Fibroblast of the conjunctiva (primary cell): Measurements from ENCODE around the gene PFDN2.
A peak's percentile ranks its signal among the peaks of the same experiment; 100 is the strongest.

ENCODE experiments used
- DNase-seq: peaks from one replicate; pipeline ENCODE4 v3.0.0-alpha.2; 2010; ENCODE audit warnings: low read depth

The PFDN2 gene, protein sequence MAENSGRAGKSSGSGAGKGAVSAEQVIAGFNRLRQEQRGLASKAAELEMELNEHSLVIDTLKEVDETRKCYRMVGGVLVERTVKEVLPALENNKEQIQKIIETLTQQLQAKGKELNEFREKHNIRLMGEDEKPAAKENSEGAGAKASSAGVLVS

DNA sequence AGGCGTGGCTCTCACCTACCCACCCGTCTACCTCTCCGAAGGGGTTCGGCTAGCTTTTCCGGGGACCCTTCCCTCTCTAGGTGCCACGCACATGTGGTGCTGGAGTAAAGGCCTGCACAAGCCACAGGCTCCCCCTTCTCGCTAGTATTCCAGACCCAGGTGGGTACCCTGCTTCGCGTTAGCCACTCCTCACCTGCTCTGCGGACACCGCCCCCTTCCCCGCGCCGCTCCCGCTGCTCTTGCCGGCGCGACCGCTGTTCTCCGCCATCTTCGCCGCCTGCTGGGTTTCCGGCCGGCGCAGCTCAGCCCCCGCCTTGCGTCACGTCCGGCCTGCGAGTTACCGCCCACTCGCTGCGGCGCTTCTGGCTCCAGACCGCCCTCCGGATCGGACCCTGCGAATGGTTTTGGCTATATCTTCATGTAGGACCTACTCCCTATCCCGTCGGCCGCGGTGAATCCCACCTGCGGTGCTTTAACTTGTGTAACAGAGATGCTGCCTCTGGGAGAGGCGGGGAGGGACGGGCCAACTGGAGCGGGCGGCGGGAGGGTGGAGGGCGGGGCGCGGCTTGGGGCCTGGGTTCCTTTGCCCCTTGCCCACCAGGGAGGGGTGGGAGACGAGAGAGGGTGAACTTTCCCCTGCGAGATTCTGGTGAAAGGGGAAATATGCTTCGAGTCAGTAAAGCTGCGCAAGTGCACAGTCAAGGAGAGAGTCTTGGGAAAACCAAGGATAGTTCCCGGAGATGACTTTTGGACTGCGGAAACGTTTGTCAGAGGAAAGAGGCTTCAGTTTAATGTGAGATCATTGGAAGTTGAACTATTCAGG lies at the start of gene PFDN2, which contains the start of gene NIT1:
PFDN2 (minus strand) TSS at position 279 of the 823 bp plus-strand sequence; CDS start at position 268, 11 bp downstream.
NIT1 (plus strand) TSS at position 347 of the 823 bp plus-strand sequence; CDS start at position 419, 72 bp downstream.
- DNase-seq, result peak; percentile 71

DNA sequence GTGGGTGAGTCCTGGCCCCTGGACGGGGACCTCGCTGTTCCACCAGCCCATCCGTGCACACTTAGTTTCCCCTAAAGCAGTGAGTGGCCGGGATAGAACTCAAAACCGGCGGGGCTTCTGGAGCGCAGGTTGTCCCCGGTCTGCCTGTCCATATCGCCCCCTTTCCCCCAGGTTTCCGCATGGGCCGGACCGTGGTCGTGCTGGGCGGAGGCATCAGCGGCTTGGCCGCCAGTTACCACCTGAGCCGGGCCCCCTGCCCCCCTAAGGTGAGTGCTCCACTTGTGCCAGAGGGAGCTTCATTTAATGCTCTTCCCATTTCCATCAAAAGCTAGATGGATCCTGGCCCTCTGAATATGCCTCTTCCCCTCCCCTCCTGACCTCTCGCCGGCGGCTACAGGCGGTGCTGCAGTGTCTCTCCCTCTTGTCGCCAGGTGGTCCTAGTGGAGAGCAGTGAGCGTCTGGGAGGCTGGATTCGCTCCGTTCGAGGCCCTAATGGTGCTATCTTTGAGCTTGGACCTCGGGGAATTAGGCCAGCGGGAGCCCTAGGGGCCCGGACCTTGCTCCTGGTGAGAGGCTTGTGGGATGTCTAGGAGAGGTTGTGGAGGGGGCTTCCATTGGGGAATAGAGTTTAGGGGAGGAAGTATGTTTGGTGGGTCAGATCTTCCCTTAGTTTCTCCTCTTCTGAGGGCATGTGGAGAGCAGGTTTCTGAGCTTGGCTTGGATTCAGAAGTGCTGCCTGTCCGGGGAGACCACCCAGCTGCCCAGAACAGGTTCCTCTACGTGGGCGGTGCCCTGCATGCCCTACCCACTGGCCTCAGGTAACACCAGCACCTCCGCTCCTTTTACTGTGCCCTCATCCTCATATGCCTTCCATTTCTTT lies 49.1 kb upstream of the PFDN2 start:
- DNase-seq, result no peak

DNA sequence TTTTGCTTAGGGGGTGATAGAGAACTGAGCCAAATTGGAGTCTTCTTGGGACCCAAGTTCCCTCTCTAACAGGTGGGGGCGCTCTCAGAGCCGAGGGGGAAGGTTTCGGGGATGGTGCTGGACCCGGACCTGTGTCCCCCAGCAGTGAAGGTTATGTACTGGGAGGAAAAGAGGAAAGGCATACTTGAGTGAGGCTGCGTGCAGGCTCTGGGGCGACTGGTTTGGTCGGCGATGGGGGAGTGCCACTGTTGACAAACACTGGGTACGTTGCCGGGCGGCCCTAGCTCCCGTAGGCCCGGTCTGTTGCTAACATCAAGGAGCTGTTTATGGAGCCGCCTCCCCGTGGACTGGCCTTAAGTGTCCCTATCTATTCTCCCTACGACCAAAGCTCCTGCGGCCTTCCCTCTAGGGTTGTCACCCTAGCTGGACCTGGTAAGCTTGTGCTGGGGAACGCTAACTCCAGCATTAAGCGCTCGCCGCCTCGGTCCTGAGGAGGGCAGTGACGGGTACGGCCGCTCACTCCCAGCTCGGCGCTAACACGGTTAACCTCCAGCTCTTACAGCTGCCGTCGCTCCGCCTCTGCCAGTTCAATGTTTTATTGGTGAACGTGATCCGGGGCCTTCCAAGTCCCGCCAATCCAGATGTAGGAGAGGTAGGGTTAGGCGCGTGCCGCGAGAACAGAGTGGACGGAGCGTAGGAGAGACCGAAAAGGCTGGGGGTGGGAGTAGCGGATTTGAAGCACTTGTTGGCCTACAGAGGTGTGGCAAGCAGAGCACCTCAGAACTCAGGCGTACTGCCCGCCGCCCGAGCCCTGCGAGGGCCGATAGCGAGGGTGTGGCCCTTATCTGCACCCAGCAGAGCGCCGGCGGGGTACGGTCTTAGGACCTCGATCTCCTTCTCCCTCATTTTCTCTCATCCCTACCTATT lies 48.2 kb upstream of the PFDN2 start, which contains the start of gene PPOX:
PPOX (plus strand) TSS at position 685 of the 927 bp plus-strand sequence. CDS start 422 bp downstream, outside the sequence.
- DNase-seq, result peak; percentile 97

DNA sequence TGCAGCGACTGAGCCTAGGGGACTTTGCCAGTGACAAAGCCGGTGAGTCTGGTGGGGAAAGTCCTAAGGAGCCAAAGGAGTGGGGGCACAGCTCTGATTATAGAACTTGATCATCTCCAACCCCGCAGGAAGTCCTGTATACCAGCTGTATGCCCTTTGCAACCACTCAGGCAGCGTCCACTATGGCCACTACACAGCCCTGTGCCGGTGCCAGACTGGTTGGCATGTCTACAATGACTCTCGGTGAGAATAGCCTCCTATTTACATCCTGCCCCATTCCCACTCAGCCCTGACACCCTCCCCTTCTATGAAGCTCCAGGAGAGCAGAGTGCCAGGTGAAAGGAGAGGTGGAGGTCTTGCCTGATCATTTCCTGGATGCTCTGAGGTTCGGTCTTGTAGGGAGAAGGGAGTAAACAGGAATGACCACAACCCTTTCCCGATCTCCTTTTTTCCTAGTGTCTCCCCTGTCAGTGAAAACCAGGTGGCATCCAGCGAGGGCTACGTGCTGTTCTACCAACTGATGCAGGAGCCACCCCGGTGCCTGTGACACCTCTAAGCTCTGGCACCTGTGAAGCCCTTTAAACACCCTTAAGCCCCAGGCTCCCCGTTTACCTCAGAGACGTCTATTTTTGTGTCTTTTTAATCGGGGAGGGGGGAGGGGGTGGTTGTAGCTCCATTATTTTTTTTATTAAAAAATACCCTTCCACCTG lies 47.2 kb upstream of the PFDN2 start:
- DNase-seq, result no peak

DNA sequence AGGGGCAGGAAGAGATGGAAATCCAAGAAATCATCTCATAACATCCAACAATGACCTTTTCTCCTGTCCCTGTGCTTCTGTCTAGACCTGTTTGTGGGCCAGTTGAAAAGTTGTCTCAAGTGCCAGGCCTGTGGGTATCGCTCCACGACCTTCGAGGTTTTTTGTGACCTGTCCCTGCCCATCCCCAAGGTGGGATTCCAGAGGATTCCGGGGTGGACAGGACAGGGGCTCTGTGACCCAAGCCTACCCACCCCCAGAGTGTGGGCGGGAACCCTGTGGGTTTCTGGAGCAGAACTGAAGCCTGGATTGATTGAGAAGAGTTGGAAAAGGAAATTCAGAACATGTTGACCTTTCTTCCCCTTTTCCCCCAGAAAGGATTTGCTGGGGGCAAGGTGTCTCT lies 46.0 kb upstream of the PFDN2 start:
- DNase-seq, result no peak

DNA sequence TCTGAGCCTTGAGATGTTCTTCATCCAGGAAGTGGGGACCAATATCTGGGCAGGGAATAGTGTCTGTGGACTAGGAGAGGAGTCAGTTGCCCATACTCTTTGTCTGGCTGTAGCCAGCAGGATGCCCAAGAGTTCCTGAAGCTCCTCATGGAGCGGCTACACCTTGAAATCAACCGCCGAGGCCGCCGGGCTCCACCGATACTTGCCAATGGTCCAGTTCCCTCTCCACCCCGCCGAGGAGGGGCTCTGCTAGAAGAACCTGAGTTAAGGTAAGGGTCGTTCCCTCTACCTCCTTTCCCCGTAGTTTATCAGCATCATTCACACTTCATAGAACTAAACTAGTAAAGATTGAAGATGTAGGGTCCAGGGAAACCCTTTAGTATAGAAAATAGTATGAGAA lies 45.0 kb upstream of the PFDN2 start:
- no peak for DNase-seq

DNA sequence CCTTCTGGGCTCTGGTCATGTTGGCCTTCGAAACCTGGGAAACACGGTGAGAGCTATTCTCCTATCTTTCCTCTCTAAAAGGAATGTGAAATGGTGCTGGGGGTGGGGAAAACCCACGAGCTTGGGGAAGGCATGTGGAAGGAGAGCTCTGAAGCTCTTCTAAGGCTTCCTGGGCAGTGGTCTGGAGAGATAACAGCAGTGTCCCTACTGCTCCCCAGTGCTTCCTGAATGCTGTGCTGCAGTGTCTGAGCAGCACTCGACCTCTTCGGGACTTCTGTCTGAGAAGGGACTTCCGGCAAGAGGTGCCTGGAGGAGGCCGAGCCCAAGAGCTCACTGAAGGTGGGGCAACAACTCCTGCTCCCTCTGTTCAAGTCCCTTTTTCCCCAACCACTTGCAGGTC lies 44.2 kb upstream of the PFDN2 start:
- DNase-seq, result no peak

DNA sequence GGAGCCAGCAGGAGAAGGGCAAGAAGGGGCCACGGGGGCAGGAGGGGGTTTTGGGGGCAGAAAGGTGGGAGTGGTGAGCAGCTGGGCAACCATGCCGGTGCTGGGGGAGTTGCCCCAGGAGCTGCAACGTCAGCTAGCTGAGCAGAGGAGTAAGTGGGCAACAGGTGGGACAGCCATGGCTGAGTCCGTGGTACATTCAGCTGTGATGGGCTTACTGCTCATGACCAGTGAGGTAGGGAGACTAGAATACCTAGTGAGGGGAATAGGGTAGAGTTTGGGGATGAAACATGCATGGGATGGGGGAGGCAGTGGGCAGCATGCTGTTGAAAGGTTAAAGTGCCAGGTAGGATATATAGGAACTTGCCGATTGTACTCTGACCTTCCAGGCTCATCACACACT lies 43.8 kb upstream of the PFDN2 start:
- no peak for DNase-seq

DNA sequence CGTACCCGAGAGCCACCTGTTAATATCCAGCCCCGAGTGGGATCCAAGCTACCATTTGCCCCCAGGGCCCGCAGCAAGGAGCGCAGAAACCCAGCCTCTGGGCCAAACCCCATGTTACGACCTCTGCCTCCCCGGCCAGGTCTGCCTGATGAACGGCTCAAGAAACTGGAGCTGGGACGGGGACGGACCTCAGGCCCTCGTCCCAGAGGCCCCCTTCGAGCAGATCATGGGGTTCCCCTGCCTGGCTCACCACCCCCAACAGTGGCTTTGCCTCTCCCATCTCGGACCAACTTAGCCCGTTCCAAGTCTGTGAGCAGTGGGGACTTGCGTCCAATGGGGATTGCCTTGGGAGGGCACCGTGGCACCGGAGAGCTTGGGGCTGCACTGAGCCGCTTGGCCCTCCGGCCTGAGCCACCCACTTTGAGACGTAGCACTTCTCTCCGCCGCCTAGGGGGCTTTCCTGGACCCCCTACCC lies 42.9 kb upstream of the PFDN2 start:
- no peak for DNase-seq

DNA sequence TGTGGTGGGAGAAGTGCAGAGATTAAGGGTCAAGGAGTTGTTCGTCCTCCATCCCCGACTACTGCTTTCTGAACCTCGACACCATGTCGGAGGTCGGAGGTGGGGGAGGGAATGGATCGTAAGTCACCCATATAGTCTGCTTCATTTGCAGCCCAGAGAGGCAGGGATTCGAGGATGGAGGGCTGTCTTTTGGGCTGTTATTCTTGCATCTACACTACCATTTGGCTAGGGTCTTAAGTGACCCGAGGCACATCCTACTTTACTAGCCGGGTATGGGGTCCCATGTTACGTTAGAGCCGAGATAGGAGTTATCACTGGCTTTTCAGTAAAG lies 42.0 kb upstream of the PFDN2 start:
- no peak for DNase-seq

DNA sequence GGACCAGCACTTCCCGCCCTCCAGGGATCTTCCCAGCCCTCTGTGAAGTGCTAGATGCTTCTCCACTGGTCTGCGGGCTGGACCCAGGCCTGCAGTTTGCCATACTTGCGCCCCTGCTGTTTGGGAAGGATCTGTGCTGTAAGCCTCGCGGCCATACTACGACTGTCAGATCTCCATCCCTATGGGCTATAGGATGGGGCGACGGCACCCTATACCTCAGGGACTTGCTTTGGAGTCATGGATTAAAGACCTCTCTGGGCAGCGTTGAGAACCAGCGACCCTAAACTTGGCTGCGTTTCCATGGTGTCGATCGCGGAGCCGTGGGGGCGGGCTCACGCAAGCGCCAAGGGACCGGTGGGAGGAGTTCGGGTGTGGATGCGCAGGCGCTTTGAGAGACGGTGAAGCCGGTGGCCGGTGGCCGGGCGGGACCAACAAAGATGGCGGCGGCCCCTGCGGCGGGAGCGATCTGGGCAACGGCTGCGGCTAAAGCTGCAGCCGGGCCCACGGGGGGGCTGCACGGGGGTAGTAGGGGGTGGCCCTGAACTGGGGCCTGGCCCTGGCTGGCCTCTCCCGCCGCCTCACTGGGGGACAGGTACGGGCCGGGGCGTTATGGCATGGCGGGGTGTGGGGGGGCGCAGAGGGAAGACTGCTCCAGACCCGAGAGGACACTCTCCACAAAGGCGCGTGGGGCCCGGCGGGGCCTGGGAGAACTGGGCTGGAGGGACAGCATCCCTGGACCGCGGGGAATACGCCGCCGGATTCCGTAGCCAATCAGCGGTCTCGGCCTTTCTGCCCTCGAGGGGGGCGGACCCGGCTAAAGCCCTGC lies 41.5 kb upstream of the PFDN2 start, which contains the start of gene USP21:
USP21 (plus strand) TSS at position 414 of the 826 bp plus-strand sequence. CDS start 1,141 bp downstream, outside the sequence.
- DNase-seq, result peak; percentile 80

DNA sequence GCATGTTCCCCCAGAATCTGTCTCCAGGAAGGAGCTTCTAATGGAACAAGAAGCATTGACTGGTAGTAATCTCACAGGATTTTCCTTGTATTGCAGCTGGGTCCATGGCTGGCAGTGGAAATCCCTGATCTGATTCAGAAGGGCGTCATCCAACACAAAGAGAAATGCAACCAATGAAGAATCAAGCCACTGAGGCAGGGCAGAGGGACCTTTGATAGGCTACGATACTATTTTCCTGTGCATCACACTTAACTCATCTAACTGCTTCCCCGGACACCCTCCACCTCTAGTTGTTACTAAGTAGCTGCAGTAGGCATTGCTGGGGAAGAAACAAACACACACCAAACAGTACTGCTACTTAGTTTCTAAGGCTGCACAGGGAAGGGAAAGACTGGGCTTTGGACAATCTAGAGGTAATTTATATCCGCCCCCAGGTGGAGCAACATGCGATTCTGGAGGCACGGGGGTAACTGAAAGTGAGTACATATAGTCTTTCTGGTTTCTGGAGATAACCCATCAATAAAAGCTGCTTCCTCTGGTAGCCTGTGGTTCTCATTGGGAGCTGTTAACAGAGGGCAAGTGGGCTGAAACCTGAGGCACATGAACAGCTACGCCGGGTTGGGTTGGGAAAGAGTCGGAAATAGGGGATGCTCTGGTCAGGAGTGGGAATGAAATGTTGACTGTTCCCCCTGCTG lies 40.6 kb upstream of the PFDN2 start:
- no peak for DNase-seq

DNA sequence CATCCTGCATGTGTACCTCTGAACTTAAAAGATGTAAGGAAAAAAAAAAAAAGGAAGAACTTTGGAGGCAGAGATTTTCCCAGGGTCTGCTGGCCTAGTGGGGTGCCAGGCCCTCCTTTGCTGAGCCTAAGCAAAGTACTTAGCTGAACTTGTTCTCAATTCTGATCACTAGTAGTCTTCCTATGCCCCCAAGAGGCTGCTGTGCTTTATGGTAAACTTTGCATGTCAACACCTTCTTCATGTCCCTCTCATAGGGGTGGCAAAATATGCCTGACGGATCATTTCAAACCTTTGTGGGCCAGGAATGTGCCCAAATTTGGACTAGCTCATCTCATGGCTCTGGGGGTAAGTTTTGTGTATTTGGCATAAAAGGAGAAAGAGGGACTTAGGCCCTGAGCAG lies 40.0 kb upstream of the PFDN2 start:
- DNase-seq, result no peak

DNA sequence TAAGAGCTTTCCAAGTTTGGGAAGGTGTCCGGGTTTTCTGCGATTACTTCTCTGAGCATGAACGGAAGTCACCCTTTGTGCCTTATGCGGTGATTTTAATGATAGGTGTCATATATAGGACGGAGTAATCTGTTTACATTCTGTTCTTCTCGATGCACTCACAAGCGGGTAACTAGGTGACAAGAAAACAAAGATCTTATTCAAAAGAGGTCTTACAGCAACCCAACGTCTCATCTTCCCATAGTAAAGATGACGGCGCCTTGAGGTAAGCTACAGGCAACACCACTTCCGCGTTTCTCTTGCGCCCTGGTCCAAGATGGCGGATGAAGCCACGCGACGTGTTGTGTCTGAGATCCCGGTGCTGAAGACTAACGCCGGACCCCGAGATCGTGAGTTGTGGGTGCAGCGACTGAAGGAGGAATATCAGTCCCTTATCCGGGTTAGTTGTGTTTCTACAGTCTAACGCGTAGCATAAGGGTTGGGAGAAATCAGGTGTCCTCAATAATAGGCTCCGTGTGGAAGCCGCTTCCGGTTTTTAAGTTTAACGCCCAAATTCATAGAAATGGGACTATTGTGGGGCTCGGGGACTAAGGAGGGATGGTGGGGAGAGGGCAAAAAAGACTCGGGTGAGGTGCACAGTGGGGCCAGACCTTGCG lies 36.0 kb upstream of the PFDN2 start, which contains the start of gene UFC1:
UFC1 (plus strand) TSS at position 297 of the 656 bp plus-strand sequence; CDS start at position 317, 20 bp downstream.
- DNase-seq, result peak; percentile 89

DNA sequence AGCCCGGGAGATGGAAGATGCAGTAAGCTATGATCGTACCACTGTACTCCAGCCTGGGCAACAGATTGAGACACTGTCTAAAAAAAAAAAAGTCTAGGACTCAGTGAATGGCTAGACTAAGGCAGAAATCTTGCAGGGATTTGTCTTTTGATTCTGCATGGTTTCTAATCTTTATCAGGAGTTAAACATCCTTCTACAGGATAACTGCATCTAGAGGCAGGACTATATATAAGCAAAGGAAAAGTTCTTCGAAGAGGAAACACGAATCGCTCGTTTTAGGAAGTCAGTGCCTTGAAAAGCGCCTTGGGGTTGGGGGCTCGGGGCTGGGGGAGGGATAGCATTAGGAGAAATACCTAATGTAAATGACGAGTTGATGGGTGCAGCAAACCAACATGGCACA lies 35.3 kb upstream of the PFDN2 start:
- DNase-seq, result no peak

DNA sequence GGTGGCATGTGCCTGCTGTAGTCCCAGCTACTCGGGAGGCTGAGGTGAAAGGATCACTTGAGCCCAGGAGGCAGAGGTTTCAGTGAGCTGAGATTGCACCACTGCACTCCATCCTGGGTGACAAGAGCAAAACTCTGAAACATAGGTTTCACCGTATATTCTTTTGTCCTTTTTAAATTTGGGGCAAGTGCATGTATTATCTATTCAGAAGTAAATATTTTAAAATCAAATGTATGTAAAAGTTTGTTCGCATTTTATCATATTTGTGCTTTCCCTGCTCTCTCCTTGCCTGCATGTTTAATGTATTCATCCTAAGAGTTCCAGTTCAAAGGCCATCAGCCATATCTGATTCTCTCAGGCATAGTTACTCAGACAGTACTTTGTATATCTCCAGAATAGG lies 28.0 kb upstream of the PFDN2 start:
- no peak for DNase-seq

DNA sequence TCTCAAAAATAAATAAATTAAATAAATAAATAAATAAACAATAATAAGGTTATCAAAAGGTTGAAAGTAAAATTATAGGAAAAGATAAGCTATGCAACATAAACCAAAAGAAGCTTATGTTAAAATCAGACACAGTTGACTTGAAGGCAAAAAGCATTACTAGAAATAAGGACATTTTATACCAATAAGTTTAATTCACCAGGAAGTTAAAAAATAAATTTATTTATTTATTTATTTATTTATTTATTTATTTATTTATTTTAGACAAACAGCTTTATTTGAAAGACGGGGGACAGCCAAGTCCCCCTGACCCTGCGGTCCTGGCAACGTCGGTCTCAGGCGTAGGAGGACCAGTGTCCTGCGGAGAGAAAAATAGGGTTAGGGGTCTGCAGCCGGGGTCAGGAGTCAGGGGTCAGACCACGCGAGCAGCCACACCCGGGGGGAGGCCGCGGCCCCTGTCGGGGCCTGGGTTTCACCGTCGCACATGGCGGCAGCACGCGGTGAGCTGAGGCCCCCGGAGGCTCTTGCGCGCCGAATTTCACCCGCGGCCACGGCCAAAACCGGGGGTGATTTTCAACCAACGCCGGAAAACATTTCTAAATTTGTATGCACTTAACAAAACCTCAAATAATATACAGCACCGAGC lies 23.0 kb upstream of the PFDN2 start:
- no peak for DNase-seq

DNA sequence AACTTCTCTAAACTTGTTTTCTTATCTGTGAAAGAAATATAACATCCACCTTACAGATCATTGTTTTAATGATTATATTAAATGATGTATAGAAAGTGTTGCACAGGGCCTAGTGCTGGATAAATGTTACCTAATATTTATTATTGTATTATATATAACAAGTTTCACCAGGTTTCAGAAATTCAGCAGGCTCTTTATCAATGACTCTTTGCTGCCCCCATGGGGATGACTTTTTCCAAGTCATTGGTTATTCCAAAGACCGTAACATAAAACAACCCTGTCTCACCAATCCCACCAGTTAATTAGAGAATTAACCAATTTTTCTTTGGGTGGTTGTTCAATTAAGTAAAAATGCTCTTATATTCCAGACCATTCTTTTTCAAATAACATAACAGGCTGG lies 21.9 kb upstream of the PFDN2 start:
- DNase-seq, result no peak
